Subcutaneous adipose tissue (tissue), 4 donors: ENCODE data around the gene CYBA. TPM values are rescaled to one million over a fixed set of nuclear protein-coding genes. Genes with fewer than 3 reads are reported as not detected.

Experiments
- CTCF ChIP-seq: fragments of 450-650 bp; IDR thresholded peaks from one replicate; pipeline ENCODE4 v1.5.1; 2016; ENCODE audit warnings: low read depth, mild to moderate bottlenecking, control low read depth, antibody characterized with exemption, moderate library complexity
- total RNA-seq, 4 donors: library from RNA; depleted of rRNA; stranded (reverse); fragments of >200 nt; gene quantifications; one replicate each; pipeline ENCODE4 v1.1.0, GENCODE V29; 2016

The CYBA gene
- total RNA-seq, 4 donors from 2014 or later: 78.0 to 495 (median 196) TPM

- no peak for TF ChIP-seq CTCF
Observed at GRCh38 chr16:88667461-88667860, 16.6 kb upstream of the CYBA start.

GRCh38 chr16:88665570-88665969 lies 14.7 kb upstream of the CYBA start:
- no peak for TF ChIP-seq CTCF

GRCh38 chr16:88665148-88665547 lies 14.3 kb upstream of the CYBA start:
- no peak for TF ChIP-seq CTCF

- TF ChIP-seq CTCF: no peak
Observed at GRCh38 chr16:88662843-88663606, 12.2 kb upstream of the CYBA start, which contains the start of gene MVD. MVD (minus strand) TSS chr16:88663091; CDS start chr16:88663080, 11 bp downstream.

GRCh38 chr16:88662222-88662842 lies 11.5 kb upstream of the CYBA start:
- TF ChIP-seq CTCF: no peak

- TF ChIP-seq CTCF: no peak
Observed at GRCh38 chr16:88661468-88661867, 10.6 kb upstream of the CYBA start.

GRCh38 chr16:88659160-88659559 lies 8.3 kb upstream of the CYBA start:
- TF ChIP-seq CTCF: no peak
